ENCODE measurements around the gene ZNF467. TPM values are rescaled to one million over a fixed set of nuclear protein-coding genes. Genes with fewer than 3 reads are reported as not detected.

Gene ZNF467
- total and polyA plus RNA-seq, 2 of the 8 experiments (the other 6 are each of a cell fraction or from before 2014, with no cell fraction given) = 0.50 to 0.51 TPM

GRCh38 chr7:149716932-149717307 lies 56.5 kb downstream of the ZNF467 start:
- Histone ChIP-seq H3K23ac (ENCODE audit: insufficient read length) (no peak overlapping the region), H2AK5ac (ENCODE audit: low read depth, low read length) (no peak overlapping the region), H3K9me3 (ENCODE audit: insufficient read depth in 2 of 2, low read depth in 1 of 2, low read length in 1 of 2) (no peaks in the 10 kb centered on the region), H3K23me2 (ENCODE audit: low read depth, low read length) (peaks cover 12% of the 10 kb centered on the region), H3K4me1 (replicated peaks in 1 of 4; ENCODE audit: control insufficient read depth in 3 of 4, insufficient read depth in 4 of 4, low read length in 3 of 4) (peaks cover 2 to 14% (median 7%) of the 10 kb centered on the region in 4 experiments), H2BK15ac (ENCODE audit: low read length) (no peak overlapping the region), H3K4me3 (ENCODE audit: extremely low read depth in 1 of 4, insufficient read depth in 2 of 4, low read depth in 3 of 4, low read length in 4 of 4) (no peak overlapping the region), H3K9ac (replicated peaks in 1 of 4; ENCODE audit: extremely low read depth in 1 of 4, low read depth in 3 of 4, low read length in 3 of 4) (no peak overlapping the region), H3K27me3 (replicated peaks in 1 of 4; ENCODE audit: control insufficient read depth in 3 of 4, extremely low read depth in 1 of 4, insufficient read depth in 3 of 4, low read length in 3 of 4) (peaks cover 0 to 11% (median 7%) of the 10 kb centered on the region in 4 experiments; a peak in 4 of 7 replicates), H3K79me2 (ENCODE audit: control insufficient read depth in 1 of 2, insufficient read depth in 2 of 2, low read length in 2 of 2) (peaks cover 0 to 15% of the 10 kb centered on the region in 2 experiments; a peak in 2 of 4 replicates), H2BK20ac (ENCODE audit: low read length) (no peak overlapping the region), H3K18ac (ENCODE audit: extremely low read depth, low read length) (no peak overlapping the region), H3K36me3 (ENCODE audit: control insufficient read depth in 2 of 4, insufficient read depth in 4 of 4, low read length in 3 of 4) (peaks cover 0 to 6% (median 1%) of the 10 kb centered on the region in 4 experiments; a peak in 2 of 8 replicates), H3K4ac (replicated peaks; ENCODE audit: insufficient read length, low read depth, low read length) (no peak overlapping the region), H4K20me1 (replicated peaks in 1 of 2; ENCODE audit: control insufficient read depth in 1 of 2, insufficient read depth in 2 of 2, low read length in 2 of 2) (peaks cover 0 to 11% of the 10 kb centered on the region in 2 experiments), H4K8ac (ENCODE audit: extremely low read depth, insufficient read depth, low read length) (no peak overlapping the region), H3K56ac (replicated peaks; ENCODE audit: insufficient read length, low read depth, low read length) (no peak overlapping the region), H4K5ac (ENCODE audit: insufficient read length, low read depth, low read length) (no peak overlapping the region), H3K4me2 (ENCODE audit: insufficient read depth in 1 of 2, low read depth in 2 of 2, low read length in 2 of 2) (no peak overlapping the region), H2BK12ac (ENCODE audit: low read depth, low read length) (no peak overlapping the region), H2AFZ (ENCODE audit: low read length) (no peak overlapping the region), H3K79me1 (ENCODE audit: low read depth, low read length) (peaks cover 14% of the 10 kb centered on the region), H4K91ac (replicated peaks; ENCODE audit: insufficient read length, low read length) (no peak overlapping the region), H2BK120ac (replicated peaks; ENCODE audit: low read depth, low read length) (no peak overlapping the region), H3K27ac (ENCODE audit: low read depth, low read length) (no peak overlapping the region), H2BK5ac (ENCODE audit: low read depth, low read length) (no peak overlapping the region), H3K14ac (ENCODE audit: insufficient read length) (no peak overlapping the region)
- peak in 1 of 2 experiments; percentile 22 for DNase-seq (ENCODE audit: low read depth in 1 of 2, low spot score in 2 of 2)
- ChIA-PET CTCF (ENCODE audit: partially characterized antibody) (interaction anchor here (0.6 to 2.9 kb wide), 10 partner anchors 13 to 91 kb away, joined by 3 to 17 read pairs (median 4); no protein-coding TSS in a partner anchor), POLR2A (ENCODE audit: partially characterized antibody) (interaction anchor here (0.8 to 1.4 kb wide), 3 partner anchors 10 to 15 kb away, joined by 3 to 5 read pairs (median 3); no protein-coding TSS in a partner anchor)
- 93% methylated on average over 4 of the region's 4 CpGs; no CpG with 5 or more reads in 1 of the 2 experiments for WGBS, 2 experiments (ENCODE audit: extremely low coverage in 1 of 2, insufficient coverage in 1 of 2, insufficient read length in 1 of 2, insufficient replicate concordance in 2 of 2, low coverage in 1 of 2, low lambda C conversion rate in 2 of 2, missing lambda C conversion rate in 1 of 2)
- no peak for FAIRE-seq
- no peak for TF ChIP-seq SP4 (IDR thresholded peaks at IDR 0.05; ENCODE audit: low read length)
- no peak for TF ChIP-seq CTBP2 (IDR thresholded peaks at IDR 0.05; ENCODE audit: borderline replicate concordance, insufficient read depth, insufficient read length, low read length)
- TF ChIP-seq CHD2 (IDR thresholded peaks at IDR 0.05; ENCODE audit: low read length) = no peak
- no peak for TF ChIP-seq MAX (IDR thresholded peaks at IDR 0.05)
- no peak for TF ChIP-seq SAP30 (IDR thresholded peaks at IDR 0.05; ENCODE audit: insufficient read depth, insufficient replicate concordance, low read length)
- no peak for TF ChIP-seq PHF8 (conservative IDR thresholded peaks at IDR 0.05; ENCODE audit: low read depth, low read length)
- TF ChIP-seq SIX5 (IDR thresholded peaks at IDR 0.05; ENCODE audit: low read depth, low read length) = no peak
- TF ChIP-seq CTCF (IDR thresholded peaks at IDR 0.05; ENCODE audit: control extremely low read depth in 1 of 3, insufficient read depth in 1 of 3, low read depth in 1 of 3, low read length in 3 of 3) = no peak
- TF ChIP-seq TCF12 (IDR thresholded peaks at IDR 0.05; ENCODE audit: low read depth, low read length) = no peak
- no peak for TF ChIP-seq E2F6 (IDR thresholded peaks at IDR 0.05)

Data from H1 (cell line).